HCT116 (cell line): Measurements from ENCODE around the gene SCFD2. TPM values are rescaled to one million over a fixed set of nuclear protein-coding genes. Genes with fewer than 3 reads are reported as not detected.

Source experiments
- ATAC-seq: fragments of 200-7000 bp; cut with Tn5 transposase; 2 replicates; pipeline ENCODE4 v1.9.1; 2020; ENCODE audit warnings: mild to moderate bottlenecking, moderate library complexity
- BruUV-seq: library from RNA; stranded (reverse); fragments of 400-500 nt; replicated peaks from 2 replicates; lab custom pipeline; 2021; lab: Mats Ljungman, UMichigan
- CTCF ChIA-PET: fragments of 300-600 bp; sonication (Branson Sonifier 250); formaldehyde crosslinking; loops from one replicate; lab custom pipeline; 2021; ENCODE audit warnings: antibody characterized with exemption; lab: Charles Lee
- POLR2A ChIA-PET: fragments of 300-600, 350-600 bp; sonication (Branson Sonifier 250); formaldehyde crosslinking; loops from one replicate; lab custom pipeline; 2021; ENCODE audit warnings: antibody characterized with exemption; lab: Charles Lee
- RAD21 ChIA-PET, 2 experiments: fragments of 300-600 bp; sonication (Branson Sonifier 250); formaldehyde crosslinking; loops; one replicate each; lab custom pipeline; 2023; ENCODE audit warnings: low total read pairs in 2 of 2; ENCODE audit not compliant: uncharacterized antibody in 2 of 2, unreplicated experiment in 2 of 2, low non-redundant PET in 1 of 2; lab: Charles Lee
- DNase-seq: peaks from one replicate; pipeline ENCODE4 v3.0.0-alpha.2; 2010; ENCODE audit warnings: low read depth, low spot score
- H2AFZ ChIP-seq: fragments of 200-600 bp; shearing (Covaris generic), sonication (generic); 2 replicates; pipeline ENCODE4 v1.6.1; 2017; ENCODE audit warnings: low read depth, mixed run types, mixed read lengths, antibody characterized with exemption, low read length; ENCODE audit not compliant: poor library complexity, severe bottlenecking
- H3K27ac ChIP-seq: 2 replicates; pipeline ENCODE4 v1.5.1; 2012; ENCODE audit warnings: low read depth, low read length
- H3K27me3 ChIP-seq: fragments of 200-600 bp; sonication (generic); 2 replicates; pipeline ENCODE4 v1.6.1; 2016; ENCODE audit warnings: mixed run types, low read length, mixed read lengths; ENCODE audit not compliant: insufficient read depth
- H3K36me3 ChIP-seq, 2 experiments: fragments of 200-500 bp in 1 of 2; fragments of 200-600 bp in 1 of 2; sonication (Bioruptor generic) in 1 of 2; sonication (generic) in 1 of 2; 2 replicates each; pipeline versions ENCODE4 v1.5.1 to v1.6.1; 2014 to 2016; ENCODE audit warnings: low read length in 2 of 2, inconsistent platforms in 1 of 2, mixed read lengths in 1 of 2, mixed run types in 1 of 2; ENCODE audit not compliant: insufficient read depth in 2 of 2, control insufficient read depth in 1 of 2
- H3K4me1 ChIP-seq, 2 experiments: fragments of 200-600 bp in 1 of 2; sonication (generic) in 1 of 2; 2 replicates each; pipeline versions ENCODE4 v1.5.1 to v1.6.1; 2012 to 2017; ENCODE audit warnings: low read length in 2 of 2, inconsistent platforms in 1 of 2, mild to moderate bottlenecking in 1 of 2, mixed read lengths in 1 of 2, mixed run types in 1 of 2, moderate library complexity in 1 of 2; ENCODE audit not compliant: insufficient read depth in 2 of 2, control insufficient read depth in 1 of 2
- H3K4me2 ChIP-seq: fragments of 200-600 bp; sonication (generic); 2 replicates; pipeline ENCODE4 v1.6.1; 2017; ENCODE audit warnings: mixed run types, low read length, mixed read lengths
- H3K4me3 ChIP-seq, 2 experiments: fragments of 200-600 bp in 1 of 2; sonication (generic) in 1 of 2; replicated peaks in 1 of 2; 2 replicates each; pipeline ENCODE4 v1.5.1; 2011 to 2016; ENCODE audit warnings: low read length in 2 of 2, control low read depth in 1 of 2, low read depth in 1 of 2, mild to moderate bottlenecking in 1 of 2, mixed read lengths in 1 of 2, mixed run types in 1 of 2
- H3K79me2 ChIP-seq: fragments of 200-600 bp; sonication (generic); 2 replicates; pipeline ENCODE4 v1.6.1; 2017; ENCODE audit warnings: mild to moderate bottlenecking, mixed run types, low read length, moderate library complexity, mixed read lengths; ENCODE audit not compliant: insufficient read depth
- H3K9ac ChIP-seq: fragments of 200-600 bp; sonication (generic); 2 replicates; pipeline ENCODE4 v1.6.1; 2016; ENCODE audit warnings: low read length, mixed read lengths
- H3K9me2 ChIP-seq: fragments of 200-600 bp; sonication (generic), shearing (Covaris generic); 2 replicates; pipeline ENCODE4 v1.6.1; 2017; ENCODE audit warnings: mixed run types, mild to moderate bottlenecking, moderate library complexity; ENCODE audit not compliant: insufficient read depth
- H3K9me3 ChIP-seq, 2 experiments: fragments of 200-500 bp in 1 of 2; fragments of 200-600 bp in 1 of 2; sonication (Bioruptor generic) in 1 of 2; sonication (generic) in 1 of 2; 2 replicates each; pipeline ENCODE4 v1.6.1; 2014 to 2017; ENCODE audit warnings: low read length in 2 of 2, mixed read lengths in 2 of 2, inconsistent platforms in 1 of 2, low read depth in 1 of 2, mild to moderate bottlenecking in 1 of 2, mixed run types in 1 of 2, moderate library complexity in 1 of 2; ENCODE audit not compliant: control insufficient read depth in 1 of 2, insufficient read depth in 1 of 2
- H4K20me1 ChIP-seq: fragments of 200-600 bp; sonication (generic), shearing (Covaris generic); 2 replicates; pipeline ENCODE4 v1.6.1; 2017; ENCODE audit warnings: mixed run types, mild to moderate bottlenecking, moderate library complexity; ENCODE audit not compliant: insufficient read depth
- CEBPB ChIP-seq: IDR thresholded peaks from 2 replicates; pipeline ENCODE4 v1.6.1; 2012; ENCODE audit warnings: low read depth
- EGR1 ChIP-seq: IDR thresholded peaks from 2 replicates; pipeline ENCODE4 v1.6.1; 2012; ENCODE audit warnings: low read depth
- POLR2A ChIP-seq: IDR thresholded peaks from 2 replicates; pipeline ENCODE4 v1.7.0; 2011; ENCODE audit warnings: borderline replicate concordance; ENCODE audit not compliant: insufficient read depth, insufficient read length; ENCODE audit errors: extremely low read depth
- POLR2AphosphoS5 ChIP-seq: IDR thresholded peaks from 2 replicates; pipeline ENCODE4 v1.6.1; 2011; ENCODE audit warnings: mild to moderate bottlenecking, low read depth, low read length, moderate library complexity
- RAD21 ChIP-seq: IDR thresholded peaks from 2 replicates; pipeline ENCODE4 v1.6.1; 2012; ENCODE audit warnings: low read depth, mild to moderate bottlenecking
- REST ChIP-seq: IDR thresholded peaks from 2 replicates; pipeline ENCODE4 v1.6.1; 2012; ENCODE audit warnings: low read depth
- SIN3A ChIP-seq: IDR thresholded peaks from 2 replicates; pipeline ENCODE4 v1.6.1; 2012; ENCODE audit warnings: low read depth
- SRF ChIP-seq: IDR thresholded peaks from 2 replicates; pipeline ENCODE4 v1.6.1; 2012; ENCODE audit warnings: low read depth
- TCF7L2 ChIP-seq: IDR thresholded peaks from 2 replicates; pipeline ENCODE4 v1.7.0; 2011; ENCODE audit warnings: borderline replicate concordance, inconsistent platforms; ENCODE audit not compliant: insufficient read depth, insufficient read length; ENCODE audit errors: extremely low read depth
- ZBTB33 ChIP-seq: IDR thresholded peaks from 2 replicates; pipeline ENCODE4 v1.6.1; 2011; ENCODE audit warnings: mild to moderate bottlenecking, low read length, moderate library complexity; ENCODE audit not compliant: insufficient replicate concordance; ENCODE audit errors: extremely low read depth
- ZNF274 ChIP-seq: fragments of 200-500 bp; sonication (Bioruptor generic); IDR thresholded peaks from 2 replicates; pipeline ENCODE4 v1.6.1; 2014; ENCODE audit warnings: mild to moderate bottlenecking, low read depth, low read length, inconsistent platforms
- intact Hi-C: fragments of 100-400 bp; cut with micrococcal nuclease; formaldehyde crosslinking; loops from 2 replicates; pipeline ENCODE4 v1.10.0; 2022
- total RNA-seq: library from RNA; stranded (reverse); gene quantifications from one replicate; pipeline ENCODE4 v1.2.1, GENCODE V29; 2021; ENCODE audit not compliant: unreplicated experiment

The SCFD2 gene
- total RNA-seq, 1 experiment from 2014 or later, result 13.6 TPM

- CTCF ChIA-PET, result no interaction called here
These were observed 495.6 kb downstream of the SCFD2 start for GRCh38 chr4:52870225-52870624.

GRCh38 chr4:52869656-52870055 lies 496.2 kb downstream of the SCFD2 start:
- no peaks in the 10 kb centered on the region for H3K36me3 ChIP-seq
- no peak for DNase-seq
- H3K4me1 ChIP-seq, result peaks cover 4 to 5% of the 10 kb centered on the region in 2 experiments; a peak in 2 of 4 replicates
- no peaks in the 10 kb centered on the region for H4K20me1 ChIP-seq
- POLR2A ChIA-PET, result no interaction called here
- no peak for ATAC-seq
- H3K79me2 ChIP-seq, result no peaks in the 10 kb centered on the region
- H3K27me3 ChIP-seq, result no peaks in the 10 kb centered on the region
- H3K4me3 ChIP-seq, result no peak overlapping the region
- no peak overlapping the region for H2AFZ ChIP-seq
- no peak overlapping the region for H3K9ac ChIP-seq
- intact Hi-C loops, result no loop called here
- no peak overlapping the region for H3K4me2 ChIP-seq
- H3K9me3 ChIP-seq, result no peaks in the 10 kb centered on the region
- CTCF ChIA-PET, result no interaction called here
- no peaks in the 10 kb centered on the region for H3K9me2 ChIP-seq
- RAD21 ChIA-PET, result no interaction called here
- no peak for TF ChIP-seq REST
- no peak for TF ChIP-seq SRF
- no peak for TF ChIP-seq EGR1
- TF ChIP-seq SIN3A, result no peak
- TF ChIP-seq CEBPB, result no peak
- BruUV-seq, result no TSS peak
- no peak overlapping the region for H3K27ac ChIP-seq

More at GRCh38 chr4:52870225-52870624, 495.6 kb downstream of the SCFD2 start:
- no peaks in the 10 kb centered on the region for H3K36me3 ChIP-seq
- intact Hi-C loops, result no loop called here
- no peak overlapping the region for H3K4me3 ChIP-seq
- no peaks in the 10 kb centered on the region for H3K9me2 ChIP-seq
- no TSS peak for BruUV-seq
- no peak overlapping the region for H2AFZ ChIP-seq
- peaks cover 4 to 5% of the 10 kb centered on the region in 2 experiments; a peak in 2 of 4 replicates for H3K4me1 ChIP-seq
- no peak overlapping the region for H3K9ac ChIP-seq
- DNase-seq, result no peak
- no peaks in the 10 kb centered on the region for H3K9me3 ChIP-seq
- no peaks in the 10 kb centered on the region for H3K27me3 ChIP-seq
- no peak overlapping the region for H3K27ac ChIP-seq
- no peaks in the 10 kb centered on the region for H4K20me1 ChIP-seq
- H3K4me2 ChIP-seq, result no peak overlapping the region
- TF ChIP-seq SRF (no peak), TCF7L2 (no peak), RAD21 (no peak), EGR1 (no peak), ZBTB33 (no peak), CEBPB (no peak), ZNF274 (no peak), POLR2AphosphoS5 (no peak), POLR2A (no peak)
- TF ChIP-seq, all 23 proteins: peak for 0
- RAD21 ChIA-PET, result no interaction called here
- H3K79me2 ChIP-seq, result no peaks in the 10 kb centered on the region
- ATAC-seq, result no peak
- POLR2A ChIA-PET, result no interaction called here
